Subcutaneous adipose tissue (tissue), 4 donors: ENCODE data around the gene NRM. TPM values are rescaled to one million over a fixed set of nuclear protein-coding genes. Genes with fewer than 3 reads are reported as not detected.

Experiments used
- total RNA-seq, 4 donors: library from RNA; depleted of rRNA; stranded (reverse); fragments of >200 nt; gene quantifications; one replicate each; pipeline ENCODE4 v1.1.0, GENCODE V29; 2016
- TF ChIP-seq, protein P1 (sequence below): fragments of 450-650 bp; IDR thresholded peaks from one replicate; pipeline ENCODE4 v1.5.1; 2016; ENCODE audit warnings: low read depth, mild to moderate bottlenecking, control low read depth, antibody characterized with exemption, moderate library complexity

NRM gene
- total RNA-seq, 4 donors from 2014 or later, result 2.0 to 4.2 (median 3.6) TPM

DNA sequence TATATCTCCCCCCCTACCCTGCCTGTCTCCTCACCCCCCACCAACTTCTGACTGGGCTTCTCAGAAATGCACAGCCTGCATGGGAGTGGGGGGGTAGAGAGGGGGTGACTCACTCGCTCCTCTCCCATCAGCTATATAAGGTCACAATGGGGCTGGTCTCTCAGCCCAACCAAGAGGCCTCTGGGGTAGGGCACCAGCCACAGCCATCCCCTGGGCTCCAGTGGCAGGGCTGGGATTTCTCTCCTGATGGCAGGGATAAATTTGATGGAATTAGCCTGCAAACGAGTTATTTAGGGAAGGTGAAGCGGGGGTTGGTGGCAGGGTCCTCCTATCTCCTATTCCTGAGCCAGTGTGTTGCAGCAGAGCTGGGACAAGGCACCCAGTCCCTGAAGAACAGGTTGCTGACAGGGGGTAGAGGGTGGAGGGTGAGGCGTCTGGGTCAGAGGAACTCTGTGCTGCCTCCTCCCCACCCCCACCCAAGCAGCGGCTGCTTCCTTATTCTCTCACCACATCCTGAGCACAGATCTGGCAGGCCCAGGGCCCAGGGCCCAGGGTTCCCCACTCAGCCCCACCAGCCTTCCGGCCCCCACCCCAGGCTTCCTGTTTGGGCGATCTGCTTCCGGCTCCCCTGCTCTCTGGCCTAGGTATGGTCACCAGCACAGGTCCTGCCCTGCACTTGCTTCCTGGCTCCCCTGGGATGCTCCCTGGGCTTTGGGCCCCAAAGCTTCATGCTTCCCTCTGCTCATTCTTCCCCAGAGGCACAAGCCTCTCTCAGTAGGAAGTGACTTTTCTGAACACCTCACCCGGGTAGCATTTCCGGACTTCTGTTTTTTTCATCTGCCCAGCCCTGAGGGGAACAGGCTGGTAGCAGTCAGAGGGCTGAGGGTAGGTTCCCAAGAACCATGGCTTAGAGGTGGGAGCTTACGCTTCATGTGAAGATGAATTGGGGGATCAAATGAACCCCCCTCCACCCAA lies 8.4 kb downstream of the NRM start:
- TF ChIP-seq, protein P1, sequence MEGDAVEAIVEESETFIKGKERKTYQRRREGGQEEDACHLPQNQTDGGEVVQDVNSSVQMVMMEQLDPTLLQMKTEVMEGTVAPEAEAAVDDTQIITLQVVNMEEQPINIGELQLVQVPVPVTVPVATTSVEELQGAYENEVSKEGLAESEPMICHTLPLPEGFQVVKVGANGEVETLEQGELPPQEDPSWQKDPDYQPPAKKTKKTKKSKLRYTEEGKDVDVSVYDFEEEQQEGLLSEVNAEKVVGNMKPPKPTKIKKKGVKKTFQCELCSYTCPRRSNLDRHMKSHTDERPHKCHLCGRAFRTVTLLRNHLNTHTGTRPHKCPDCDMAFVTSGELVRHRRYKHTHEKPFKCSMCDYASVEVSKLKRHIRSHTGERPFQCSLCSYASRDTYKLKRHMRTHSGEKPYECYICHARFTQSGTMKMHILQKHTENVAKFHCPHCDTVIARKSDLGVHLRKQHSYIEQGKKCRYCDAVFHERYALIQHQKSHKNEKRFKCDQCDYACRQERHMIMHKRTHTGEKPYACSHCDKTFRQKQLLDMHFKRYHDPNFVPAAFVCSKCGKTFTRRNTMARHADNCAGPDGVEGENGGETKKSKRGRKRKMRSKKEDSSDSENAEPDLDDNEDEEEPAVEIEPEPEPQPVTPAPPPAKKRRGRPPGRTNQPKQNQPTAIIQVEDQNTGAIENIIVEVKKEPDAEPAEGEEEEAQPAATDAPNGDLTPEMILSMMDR, result no peak

DNA sequence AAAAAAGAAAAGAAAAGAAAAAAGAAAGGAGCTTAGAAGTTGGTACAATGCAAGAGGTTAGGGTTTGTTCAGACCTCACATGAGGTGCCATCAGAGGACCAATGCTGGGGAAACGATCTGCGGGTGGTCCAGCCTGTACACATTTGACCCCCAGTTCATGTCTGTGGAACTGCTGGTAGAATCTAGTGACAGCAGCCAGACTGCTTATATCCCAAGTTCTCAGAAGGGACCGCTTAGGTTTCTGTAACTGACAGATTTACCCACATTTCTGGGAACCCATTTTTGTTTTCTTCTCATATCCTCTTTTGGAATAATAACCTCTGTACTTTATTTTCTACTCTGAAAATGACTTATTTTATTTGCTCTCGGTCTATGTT lies 9.0 kb downstream of the NRM start:
- TF ChIP-seq, protein P1, result no peak

DNA sequence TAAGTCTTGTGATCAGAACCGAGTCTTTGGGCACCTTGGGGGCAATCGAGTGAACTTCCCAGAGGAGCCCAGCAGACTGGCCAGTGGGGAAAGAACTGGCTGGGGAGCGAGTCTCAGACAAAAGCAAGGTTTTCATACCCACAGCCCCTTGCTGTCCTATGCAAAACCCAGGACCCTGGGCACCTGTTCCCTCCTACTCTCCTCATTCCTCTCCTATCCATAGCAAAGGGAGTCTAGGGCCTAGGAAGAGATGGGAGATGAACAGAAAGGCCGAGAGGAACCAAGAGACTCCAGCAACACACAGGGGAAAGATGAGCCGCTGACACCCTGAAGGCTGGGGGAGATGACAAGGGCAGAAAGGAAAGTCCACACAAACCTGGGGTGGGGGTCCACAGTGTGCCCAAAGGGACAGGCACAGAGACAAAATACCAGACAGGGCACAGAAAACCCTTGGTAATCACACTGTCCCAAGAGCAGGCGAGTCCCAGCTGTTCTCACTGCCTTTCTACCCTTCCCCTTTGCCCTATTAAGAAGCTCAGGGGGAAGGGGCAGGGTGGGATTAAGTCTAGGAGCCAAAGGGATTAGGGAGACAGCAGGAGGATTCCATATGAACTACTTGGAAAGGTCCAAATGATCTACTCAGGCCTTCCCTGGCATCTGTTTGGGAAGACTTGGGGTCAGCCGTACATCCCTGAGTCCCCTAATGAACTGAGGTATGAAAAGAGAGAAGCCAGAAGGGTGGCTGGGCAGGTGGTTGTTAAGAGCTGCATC lies 10.8 kb downstream of the NRM start:
- TF ChIP-seq, protein P1, result no peak

DNA sequence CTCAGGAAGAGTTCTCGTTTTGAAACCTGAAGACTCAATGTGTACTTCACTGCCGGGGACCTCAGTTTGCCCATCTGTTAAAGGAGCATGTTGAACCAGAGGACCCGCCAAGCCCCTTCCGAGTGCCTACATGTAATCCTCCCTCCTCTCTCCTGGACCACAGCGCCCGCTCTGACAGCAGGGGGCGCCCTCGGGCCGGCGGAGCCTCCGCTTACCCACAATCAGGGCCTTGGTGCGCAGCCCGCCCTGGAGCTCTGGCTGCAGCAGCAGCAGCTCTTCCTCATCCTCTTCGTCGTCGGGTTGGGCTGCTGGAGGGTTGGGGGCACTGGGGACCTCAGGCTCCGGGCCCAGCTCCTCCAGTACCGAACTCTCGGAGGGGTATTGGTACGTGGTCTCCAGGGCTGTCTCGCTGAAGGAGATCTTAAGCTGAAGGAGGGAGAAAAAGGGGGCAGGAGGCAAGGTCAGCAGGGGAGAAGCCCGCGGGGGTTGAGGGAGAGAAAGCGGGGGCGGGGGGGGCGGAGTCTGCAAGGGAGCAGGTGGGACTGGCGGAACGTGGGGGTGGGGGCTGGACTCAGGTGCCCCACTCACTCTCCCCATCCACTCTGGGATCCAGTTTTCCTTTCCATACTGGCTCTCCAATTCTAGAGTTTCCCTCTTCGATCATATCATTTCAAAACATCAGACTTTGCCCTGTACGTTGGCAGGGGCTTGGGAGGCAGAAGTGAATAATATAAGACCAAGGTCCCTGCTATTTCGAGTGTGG lies 11.6 kb downstream of the NRM start:
- TF ChIP-seq, protein P1, result no peak

DNA sequence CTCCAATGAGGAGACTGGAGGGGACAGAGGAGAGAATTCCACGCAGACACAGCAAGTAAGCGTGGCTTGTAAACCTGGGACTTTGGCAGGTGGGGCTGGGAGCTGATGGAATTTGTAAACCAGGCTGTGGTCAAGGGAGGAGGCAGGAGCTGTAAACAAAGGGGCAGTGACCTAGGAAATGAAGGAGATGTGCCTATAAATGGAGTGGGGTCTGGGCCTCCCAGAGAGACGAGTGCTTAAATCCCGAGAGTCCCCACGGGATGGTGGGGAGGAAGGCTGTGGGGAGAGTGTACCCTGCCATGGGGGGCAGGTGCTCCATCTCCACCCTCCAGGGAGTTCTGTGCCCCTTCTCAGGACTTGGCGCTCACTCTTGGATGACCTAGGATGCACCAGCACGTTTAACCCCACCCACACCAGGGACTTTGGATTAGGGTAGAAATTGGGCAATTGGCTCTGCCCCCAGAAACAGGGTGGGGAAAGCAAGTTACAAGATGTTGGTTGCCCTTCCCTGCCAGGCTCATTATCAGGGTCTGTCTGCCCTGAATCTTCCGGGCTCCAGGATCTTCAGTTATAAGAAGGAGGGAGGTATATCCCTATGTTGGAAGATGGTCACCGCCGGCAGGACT lies 14.0 kb downstream of the NRM start:
- TF ChIP-seq, protein P1, result no peak

DNA sequence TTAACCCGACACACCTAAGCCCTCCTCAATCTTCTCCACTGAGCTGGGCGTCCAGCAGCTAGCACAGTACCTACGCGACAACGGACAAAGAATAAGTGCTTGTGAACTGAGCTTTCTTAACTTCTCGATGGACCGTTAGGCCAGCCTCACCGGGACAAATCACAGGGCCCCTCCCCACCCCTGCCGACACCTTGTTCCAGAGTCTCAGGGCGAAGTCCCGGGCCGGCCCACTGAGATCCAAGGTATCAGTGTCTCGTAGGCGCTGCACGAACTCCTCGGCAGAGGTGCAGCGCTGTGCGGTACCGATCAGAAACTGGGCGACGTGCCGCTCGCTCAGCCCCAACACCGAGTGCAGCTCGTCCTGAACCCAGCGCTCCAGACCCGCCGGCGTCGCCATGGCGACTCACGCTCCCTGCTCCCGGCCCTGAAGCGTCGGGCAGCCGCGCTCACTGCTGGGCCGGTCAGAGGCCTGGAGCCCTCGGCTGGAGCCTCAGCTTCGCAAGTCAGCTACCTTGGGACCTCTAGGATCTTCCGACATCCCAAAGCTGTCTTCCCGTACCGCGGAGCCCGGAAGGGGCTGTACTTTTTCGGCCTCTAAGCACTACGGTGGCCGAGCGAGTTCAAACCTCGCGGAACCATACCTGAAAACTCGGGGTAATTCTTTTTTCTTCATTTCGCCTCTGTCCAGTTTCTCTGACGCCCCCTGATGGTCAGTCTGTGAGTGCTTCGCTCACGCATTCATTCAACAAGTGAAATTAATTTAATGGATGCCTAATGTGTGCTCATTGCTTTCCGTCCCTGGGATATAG lies 18.1 kb downstream of the NRM start, which contains the start of gene DHX16:
Gene DHX16 (minus strand): TSS at position 562 of the 809 bp plus-strand sequence. CDS start 165 bp downstream, at position 397.
- TF ChIP-seq, protein P1, result no peak
